ES-I3 (cell line): Measurements from ENCODE around the gene KLRC1.
"Not testable (repeated sequence)": the region's sequence is repeated elsewhere in the genome, so short reads cannot be mapped to it uniquely, and the experiment has no call there.

ENCODE experiments used
- H3K36me3 ChIP-seq: 2 replicates; pipeline ENCODE4 v1.6.1; 2013; ENCODE audit warnings: mild to moderate bottlenecking, low read length, control low read depth, moderate library complexity; ENCODE audit not compliant: insufficient read depth
- H3K4me1 ChIP-seq: 2 replicates; pipeline ENCODE4 v1.6.1; 2013; ENCODE audit warnings: mild to moderate bottlenecking, control low read depth, low read length; ENCODE audit not compliant: insufficient read depth
- H3K9ac ChIP-seq: 2 replicates; pipeline ENCODE4 v1.6.1; 2013; ENCODE audit warnings: low read depth, mild to moderate bottlenecking, low read length, moderate library complexity
- H3K9me3 ChIP-seq: 2 replicates; pipeline ENCODE4 v1.6.1; 2013; ENCODE audit warnings: mild to moderate bottlenecking, low read length, moderate library complexity; ENCODE audit not compliant: control insufficient read depth, insufficient read depth

KLRC1 gene

DNA sequence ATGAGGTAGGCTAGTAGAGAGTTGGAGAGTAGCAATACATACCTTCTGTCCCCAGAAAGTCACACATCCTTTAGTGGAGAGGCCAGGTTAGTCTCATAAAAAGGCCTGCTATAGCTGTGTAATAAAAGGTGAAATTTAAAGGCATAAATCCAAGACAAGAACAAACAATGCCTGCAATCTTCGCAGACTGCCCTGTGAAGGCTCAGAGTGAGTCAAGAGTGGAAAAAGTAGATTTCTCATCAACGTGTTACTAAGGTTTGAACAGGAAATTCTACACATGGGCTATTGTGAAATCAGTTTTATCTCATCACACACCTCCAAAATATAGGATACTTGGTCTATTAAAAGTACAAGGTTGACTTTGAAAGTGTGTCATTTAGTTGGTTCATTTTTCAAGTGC, at the start of gene KLRC1:
TSS of gene KLRC1 (minus strand) at position 222 of the 400 bp plus-strand sequence. CDS start 2,221 bp downstream, outside the sequence.
- H3K9me3 ChIP-seq: peaks cover 5% of the 10 kb centered on the region; the same call in 1 of the 2 replicates
- H3K9ac ChIP-seq: no peak within 1 kb of the TSS
- H3K4me1 ChIP-seq: peaks cover 10% of the 10 kb centered on the region; the same call in 1 of the 2 replicates

DNA sequence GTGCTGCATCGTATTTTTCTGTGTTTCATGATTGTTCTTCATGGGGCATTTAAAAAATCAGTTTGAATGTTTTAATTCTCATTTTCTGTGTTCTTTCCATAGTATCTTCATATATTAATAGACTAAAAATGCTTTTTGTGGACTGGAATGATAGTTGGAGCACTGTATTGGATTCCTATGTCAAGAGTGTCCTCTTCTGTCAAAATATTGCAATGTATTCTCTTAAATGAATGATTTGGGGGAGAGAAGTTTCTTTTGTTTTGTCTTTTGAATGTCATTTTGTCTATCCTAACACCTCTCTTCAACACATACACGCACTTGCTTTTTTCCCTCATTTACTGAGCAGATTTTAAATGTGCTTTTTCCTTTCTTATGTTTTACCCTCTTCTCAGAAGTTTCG, 47.9 kb upstream of the KLRC1 start:
- Histone ChIP-seq H3K9me3 (no peaks in the 10 kb centered on the region), H3K4me1 (no peaks in the 10 kb centered on the region), H3K36me3 (no peaks in the 10 kb centered on the region), H3K9ac (no peak overlapping the region)

More for the DNA sequence above, at the start of gene KLRC1:
- H3K36me3 ChIP-seq: no peaks in the 10 kb centered on the region

DNA sequence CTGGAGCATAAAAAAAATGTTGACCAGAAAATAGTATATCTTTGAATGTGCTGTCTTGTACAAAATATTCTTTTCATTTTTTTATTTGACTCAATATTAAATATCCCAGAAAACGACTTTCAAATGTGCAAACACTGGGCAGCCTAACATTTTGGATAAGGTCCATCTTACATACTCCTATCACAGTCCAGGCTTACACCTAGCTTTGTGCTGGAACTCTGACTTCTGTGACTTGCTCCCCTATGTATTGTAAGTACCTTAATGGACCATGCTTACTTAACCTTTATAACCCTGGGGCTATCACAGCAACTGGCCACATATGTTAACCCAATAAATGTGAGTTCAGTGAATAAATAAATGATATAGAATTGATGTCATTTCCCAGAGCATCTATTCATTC, 44.9 kb upstream of the KLRC1 start:
- no peaks in the 10 kb centered on the region for H3K4me1 ChIP-seq
- no peaks in the 10 kb centered on the region for H3K9me3 ChIP-seq
- no peak overlapping the region for H3K9ac ChIP-seq
- H3K36me3 ChIP-seq: no peaks in the 10 kb centered on the region

DNA sequence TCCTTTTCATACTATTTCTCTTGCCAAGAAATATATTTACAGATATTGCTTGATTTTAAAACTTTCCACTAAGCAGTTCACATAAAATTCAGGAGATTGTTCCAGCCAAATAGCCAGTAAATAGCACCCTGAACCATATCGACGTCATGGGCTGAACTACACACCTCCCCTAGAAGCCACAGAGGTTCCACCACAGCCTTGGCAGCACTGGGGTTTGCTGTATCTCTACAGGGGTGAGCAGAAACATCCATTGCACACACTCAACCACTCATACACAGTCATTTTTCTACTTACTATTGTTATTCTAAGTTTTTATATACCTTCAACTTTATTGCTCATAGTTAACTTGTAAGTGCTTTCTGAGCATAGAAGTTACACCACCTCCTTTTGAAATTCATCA, 44.4 kb upstream of the KLRC1 start:
- Histone ChIP-seq H3K36me3 (no peaks in the 10 kb centered on the region), H3K9me3 (no peaks in the 10 kb centered on the region), H3K4me1 (no peaks in the 10 kb centered on the region)

DNA sequence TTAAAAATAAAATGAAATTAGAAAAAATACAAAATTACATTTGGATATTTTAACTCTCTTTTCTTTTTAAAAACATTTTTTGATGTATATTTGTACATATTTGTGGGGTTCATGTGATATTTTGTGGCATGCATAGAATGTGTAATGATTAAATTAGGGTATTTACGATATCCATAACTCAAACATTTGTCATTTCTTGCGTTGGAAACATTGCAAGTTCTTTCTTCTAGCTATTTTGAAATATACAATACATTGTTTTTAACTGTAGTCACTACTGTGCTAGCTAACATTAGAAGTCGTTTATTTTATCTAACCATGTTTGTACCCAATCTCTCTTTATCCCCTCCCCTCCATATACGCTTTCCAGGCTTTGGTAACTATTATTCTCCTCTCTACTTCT, 38.6 kb upstream of the KLRC1 start:
- no peaks in the 10 kb centered on the region for H3K9me3 ChIP-seq
- no peaks in the 10 kb centered on the region for H3K36me3 ChIP-seq
- no peak overlapping the region for H3K9ac ChIP-seq
- no peaks in the 10 kb centered on the region for H3K4me1 ChIP-seq

More for the DNA sequence above, 44.4 kb upstream of the KLRC1 start:
- H3K9ac ChIP-seq: no peak overlapping the region

DNA sequence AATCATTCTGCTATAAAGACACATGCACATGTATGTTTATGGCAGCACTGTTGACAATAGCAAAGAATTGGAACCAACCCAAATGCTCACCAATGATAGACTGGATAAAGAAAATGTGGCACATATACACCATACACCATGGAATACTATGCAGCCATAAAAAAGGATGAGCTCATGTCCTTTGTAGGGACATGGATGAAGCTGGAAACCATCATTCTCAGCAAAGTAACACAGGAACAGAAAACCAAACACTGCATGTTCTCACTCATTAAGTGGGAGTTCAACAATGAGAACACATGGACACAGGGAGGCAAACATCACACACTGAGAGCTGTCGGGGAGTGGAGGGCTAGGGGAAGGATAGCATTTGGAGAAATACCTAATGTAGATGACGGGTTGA, 34.2 kb upstream of the KLRC1 start:
- H3K9me3 ChIP-seq, H3K36me3 ChIP-seq, H3K9ac ChIP-seq, H3K4me1 ChIP-seq: not testable (repeated sequence)

DNA sequence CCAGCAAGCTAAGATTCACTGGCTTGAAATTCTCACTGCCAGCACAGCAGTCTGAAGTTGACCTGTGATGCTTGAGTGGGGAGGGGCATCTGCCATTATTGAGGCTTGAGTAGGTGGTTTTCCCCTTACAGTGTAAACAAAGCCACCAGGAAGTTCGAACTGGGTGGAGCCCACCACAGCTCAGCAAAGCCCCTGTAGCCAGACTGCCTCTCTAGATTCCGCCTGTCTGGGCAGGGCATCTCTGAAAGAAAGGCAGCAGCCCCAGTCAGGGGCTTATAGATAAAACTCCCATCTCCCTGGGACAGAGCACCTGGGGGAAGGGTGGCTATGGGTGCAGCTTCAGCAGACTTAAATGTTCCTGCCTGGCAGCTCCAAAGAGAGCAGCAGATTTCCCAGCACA, 28.7 kb upstream of the KLRC1 start:
- not testable (repeated sequence) for H3K36me3 ChIP-seq, H3K9me3 ChIP-seq, H3K9ac ChIP-seq, H3K4me1 ChIP-seq

DNA sequence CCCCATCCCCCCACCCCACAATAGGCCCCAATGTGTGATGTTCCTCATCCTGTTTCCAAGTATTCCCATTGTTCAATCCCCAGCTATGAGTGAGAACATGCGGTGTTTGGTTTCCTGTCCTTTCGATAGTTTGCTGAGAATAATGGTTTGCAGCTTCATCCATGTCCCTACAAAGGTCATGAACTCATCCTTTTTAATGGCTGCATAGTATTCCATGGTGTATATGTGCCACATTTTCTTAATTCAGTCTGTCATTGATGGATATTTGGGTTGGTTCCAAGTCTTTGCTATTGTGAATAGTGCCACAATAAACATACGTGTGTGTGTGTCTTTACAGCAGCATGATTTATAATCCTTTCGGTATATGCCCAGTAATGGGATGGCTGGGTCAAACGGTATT, 19.6 kb upstream of the KLRC1 start:
- not testable (repeated sequence) for H3K9me3 ChIP-seq, H3K9ac ChIP-seq, H3K36me3 ChIP-seq, H3K4me1 ChIP-seq

DNA sequence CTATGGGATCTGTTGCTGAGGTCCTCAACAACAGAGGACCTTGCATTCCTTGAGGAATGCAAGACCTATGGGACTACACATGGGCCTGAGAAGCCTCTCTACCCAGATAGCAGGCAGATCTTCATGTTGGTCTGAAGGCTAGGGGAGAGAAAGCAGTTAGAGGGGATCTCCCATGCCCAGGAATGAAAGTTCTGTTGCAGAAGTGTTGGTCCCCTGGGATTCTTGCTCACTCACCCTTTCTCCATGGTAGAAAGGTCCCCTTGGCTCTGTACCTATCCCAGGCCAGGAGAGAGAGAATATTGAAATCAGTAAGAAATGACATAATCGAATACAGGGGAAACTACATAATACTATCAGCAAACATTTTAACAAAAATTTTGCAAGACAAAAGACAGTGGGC, 16.5 kb upstream of the KLRC1 start:
- Histone ChIP-seq H3K9me3 (peaks cover 4% of the 10 kb centered on the region; the same call in 1 of the 2 replicates), H3K4me1 (no peaks in the 10 kb centered on the region), H3K9ac (no peak overlapping the region), H3K36me3 (no peaks in the 10 kb centered on the region)

DNA sequence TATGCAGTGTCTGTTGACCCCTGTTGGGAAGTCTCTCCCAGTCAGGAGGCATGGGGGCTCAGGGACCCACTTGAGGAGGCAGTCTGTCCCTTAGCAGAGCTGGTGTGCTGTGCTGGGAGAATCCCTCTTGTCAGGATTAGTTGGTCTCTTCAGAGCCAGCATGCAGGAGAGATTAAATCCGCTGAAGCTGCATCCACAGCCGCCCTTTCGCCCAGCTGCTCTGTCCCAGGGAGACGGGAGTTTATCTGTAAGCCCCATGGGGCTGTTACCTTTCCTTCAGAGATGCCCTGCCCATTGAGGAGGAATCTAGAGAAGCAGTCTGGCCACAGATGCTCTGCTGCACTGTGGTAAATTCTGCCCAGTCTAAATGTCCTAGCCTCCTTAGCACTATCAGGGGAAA, 13.1 kb upstream of the KLRC1 start:
- H3K36me3 ChIP-seq: no peaks in the 10 kb centered on the region
- no peak overlapping the region for H3K9ac ChIP-seq
- H3K9me3 ChIP-seq: peaks cover 4% of the 10 kb centered on the region; the same call in 1 of the 2 replicates
- H3K4me1 ChIP-seq: no peaks in the 10 kb centered on the region

DNA sequence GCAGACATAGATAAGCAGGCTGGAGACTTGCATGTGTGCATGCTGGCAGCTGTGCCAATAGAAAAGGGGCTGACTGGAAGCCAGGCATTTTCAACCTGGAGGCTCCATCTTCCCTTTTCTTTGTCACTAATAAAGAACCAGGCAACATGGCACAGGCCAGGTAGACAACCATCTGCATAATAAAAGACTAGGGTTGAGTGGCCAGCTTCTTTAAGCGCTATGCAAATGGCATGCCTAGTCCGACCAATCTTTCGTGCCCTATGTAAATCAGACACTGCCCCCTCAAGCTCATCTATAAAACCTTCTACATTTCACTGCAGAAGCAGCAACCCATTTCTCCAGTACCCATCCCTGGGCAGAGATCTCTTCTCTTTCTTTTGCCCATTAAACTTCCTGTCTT, 4.6 kb upstream of the KLRC1 start:
- Histone ChIP-seq H3K4me1 (peaks cover 10% of the 10 kb centered on the region; the same call in 1 of the 2 replicates), H3K36me3 (no peaks in the 10 kb centered on the region), H3K9ac (no peak overlapping the region), H3K9me3 (peaks cover 5% of the 10 kb centered on the region; the same call in 1 of the 2 replicates)

DNA sequence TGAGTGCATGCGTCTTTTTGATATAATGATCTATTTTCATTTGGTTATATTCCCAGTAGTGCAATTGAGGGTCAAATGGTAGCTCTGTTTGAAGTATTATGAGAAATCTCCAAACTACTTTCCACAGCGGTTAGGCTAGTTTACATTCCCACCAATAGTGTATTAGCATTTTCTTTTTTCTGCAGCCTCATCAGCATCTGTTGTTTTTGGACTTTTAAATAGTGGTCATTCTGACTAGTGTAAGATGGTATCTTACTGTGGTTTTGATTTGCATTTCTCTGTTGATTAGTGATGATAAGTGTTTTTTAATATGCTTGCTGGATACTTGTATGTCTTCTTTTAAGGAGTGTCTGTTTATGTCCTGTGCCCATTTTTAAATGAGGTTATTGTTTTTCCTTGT, 3.7 kb upstream of the KLRC1 start:
- Histone ChIP-seq H3K4me1 (peaks cover 10% of the 10 kb centered on the region; the same call in 1 of the 2 replicates), H3K36me3 (no peaks in the 10 kb centered on the region), H3K9ac (no peak overlapping the region), H3K9me3 (peaks cover 5% of the 10 kb centered on the region; the same call in 1 of the 2 replicates)

DNA sequence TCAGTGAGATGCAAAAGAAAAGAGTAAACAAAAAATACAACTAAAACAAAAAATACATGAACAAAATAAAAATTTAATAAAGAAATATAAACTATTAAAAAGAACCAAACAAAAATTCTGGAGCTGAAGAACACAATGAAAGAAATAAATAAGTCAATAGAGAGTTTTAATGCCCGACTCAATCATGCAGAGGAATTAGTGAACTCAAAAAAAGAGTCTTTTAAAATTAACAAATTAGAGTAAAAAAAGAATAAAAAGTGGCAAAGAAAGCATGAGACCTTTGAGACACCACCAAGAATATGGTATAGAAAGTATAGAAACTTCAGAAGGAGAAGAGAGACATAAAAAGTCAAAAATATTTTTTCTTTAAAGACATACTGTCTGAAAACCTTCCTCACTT, 2.6 kb upstream of the KLRC1 start:
- no peak overlapping the region for H3K9ac ChIP-seq
- peaks cover 5% of the 10 kb centered on the region; the same call in 1 of the 2 replicates for H3K9me3 ChIP-seq
- no peaks in the 10 kb centered on the region for H3K36me3 ChIP-seq
- peaks cover 10% of the 10 kb centered on the region; the same call in 1 of the 2 replicates for H3K4me1 ChIP-seq

DNA sequence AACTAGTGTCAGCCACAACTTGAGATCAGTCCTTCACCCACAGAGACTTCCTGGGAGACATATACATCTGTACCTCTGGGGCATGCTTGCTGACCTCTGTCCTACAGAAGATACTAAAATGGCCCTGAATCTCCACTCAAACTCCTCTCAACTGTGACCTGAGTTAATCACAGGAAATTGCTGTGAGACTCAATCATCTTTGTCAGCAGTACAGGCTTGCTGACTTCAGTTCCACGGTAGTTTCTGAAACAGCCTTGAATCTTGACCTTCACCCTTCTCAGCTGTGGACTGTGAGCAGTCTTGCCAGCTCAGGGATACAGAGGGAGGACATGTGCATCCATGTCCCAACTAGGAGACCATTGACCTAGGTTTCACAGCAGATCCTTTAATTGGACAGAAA, 1.4 kb upstream of the KLRC1 start:
- Histone ChIP-seq H3K4me1 (peaks cover 10% of the 10 kb centered on the region; the same call in 1 of the 2 replicates), H3K9ac (no peak overlapping the region), H3K36me3 (no peaks in the 10 kb centered on the region), H3K9me3 (peaks cover 5% of the 10 kb centered on the region; the same call in 1 of the 2 replicates)

DNA sequence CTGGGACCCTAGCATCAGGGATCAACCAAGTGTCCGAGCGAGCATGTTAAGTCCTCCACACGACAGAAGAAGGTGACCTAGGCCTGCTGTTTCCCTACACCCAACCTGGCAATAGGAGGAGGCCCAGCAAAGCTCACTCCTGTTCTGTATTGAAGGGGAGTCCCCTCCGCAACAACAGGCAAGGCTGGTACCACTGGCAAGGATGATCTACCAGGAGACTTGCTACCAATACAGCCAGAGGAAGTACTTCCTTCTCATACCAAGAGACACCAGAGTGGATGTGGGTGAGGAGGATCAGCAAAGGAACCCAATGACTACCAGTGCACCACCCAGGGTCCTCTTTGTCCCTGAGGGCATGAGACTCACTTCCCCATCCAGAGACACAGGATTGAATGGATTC, 4.9 kb downstream of the KLRC1 start:
- no peaks in the 10 kb centered on the region for H3K9me3 ChIP-seq
- H3K36me3 ChIP-seq: no peaks in the 10 kb centered on the region
- H3K4me1 ChIP-seq: no peaks in the 10 kb centered on the region
- H3K9ac ChIP-seq: no peak overlapping the region

DNA sequence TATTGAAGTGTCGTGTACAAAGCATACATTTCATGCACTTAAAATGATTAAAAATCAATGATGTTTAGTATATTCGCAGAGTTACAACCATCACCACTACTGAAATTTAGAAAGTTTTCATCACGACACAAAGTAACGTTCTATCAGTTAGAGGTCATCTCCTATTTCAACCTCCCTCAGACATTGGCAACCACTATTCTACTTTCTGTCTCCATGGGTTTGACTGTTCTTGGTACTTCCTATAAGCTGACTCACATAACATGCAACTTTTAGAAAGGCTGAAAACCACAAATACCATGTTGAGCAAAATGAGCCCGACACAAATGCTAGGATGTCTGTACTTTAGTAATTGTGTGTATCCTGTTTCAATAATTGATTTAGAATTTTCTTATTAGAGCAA, 7.1 kb downstream of the KLRC1 start:
- H3K36me3 ChIP-seq, H3K4me1 ChIP-seq, H3K9ac ChIP-seq, H3K9me3 ChIP-seq: not testable (repeated sequence)
